Upper lobe of left lung (tissue), 6 donors: ENCODE data around the gene CHI3L1. TPM values are rescaled to one million over a fixed set of nuclear protein-coding genes. Genes with fewer than 3 reads are reported as not detected.

Experiments
- ATAC-seq, 2 donors: fragments of 200-7000 bp; cut with Tn5 transposase; one replicate each; pipeline ENCODE4 v1.9.1; 2022; ENCODE audit warnings: mild to moderate bottlenecking in 2 of 2, moderate library complexity in 2 of 2; ENCODE audit not compliant: low FRiP score in 2 of 2
- DNase-seq, 2 donors: peaks; one replicate each; pipeline ENCODE4 v3.0.0-alpha.2; 2019 to 2020
- H3K27ac ChIP-seq, 4 donors: fragments of 200-600 bp; sonication (generic); one replicate each; pipeline ENCODE4 v1.5.1; 2016 to 2019
- H3K27me3 ChIP-seq, 4 donors: fragments of 200-600 bp; sonication (generic); one replicate each; pipeline ENCODE4 v1.5.1; 2017 to 2019
- H3K36me3 ChIP-seq, 4 donors: fragments of 200-600 bp; sonication (generic); one replicate each; pipeline ENCODE4 v1.5.1; 2016 to 2019
- H3K4me1 ChIP-seq, 4 donors: fragments of 200-600 bp; sonication (generic); one replicate each; pipeline ENCODE4 v1.5.1; 2018 to 2019
- H3K4me3 ChIP-seq, 4 donors: fragments of 200-600 bp; sonication (generic); one replicate each; pipeline ENCODE4 v1.5.1; 2017 to 2019; ENCODE audit warnings: mild to moderate bottlenecking in 2 of 4, moderate library complexity in 1 of 4
- H3K9me3 ChIP-seq, 4 donors: fragments of 200-600 bp; sonication (generic); one replicate each; pipeline ENCODE4 v1.5.1; 2018 to 2019
- EP300 ChIP-seq, 4 donors: sonication (generic); formaldehyde crosslinking; IDR thresholded peaks; one replicate each; pipeline ENCODE4 v1.5.1; 2017; ENCODE audit warnings: antibody characterized with exemption in 4 of 4, control low read depth in 2 of 4
- POLR2A ChIP-seq, 4 donors: fragments of 450-650 bp; IDR thresholded peaks; one replicate each; pipeline ENCODE4 v1.5.1; 2016 to 2017; ENCODE audit warnings: antibody characterized with exemption in 4 of 4, mild to moderate bottlenecking in 2 of 4
- POLR2AphosphoS5 ChIP-seq, 2 donors: sonication (generic); formaldehyde crosslinking; IDR thresholded peaks; one replicate each; pipeline ENCODE4 v1.5.1; 2017; ENCODE audit warnings: antibody characterized with exemption in 2 of 2
- WGBS, 2 donors: methylation state at CpG; one replicate each; pipeline ENCODE4 v1.1.5; 2017 to 2018; 5-methylcytosine and 5-hydroxymethylcytosine counted together
- total RNA-seq, 6 donors: library from RNA; depleted of rRNA in 4 of 6; stranded (reverse); fragments of >200 nt in 4 of 6; gene quantifications; one replicate each; pipeline versions ENCODE4 v1.1.0 to v1.2.1, GENCODE V29; 2016 to 2021
- TF ChIP-seq, protein P1 (sequence below), 6 experiments: fragments of 450-650 bp in 4 of 6; fragments of 200-600 bp in 2 of 6; sonication (generic) in 2 of 6; IDR thresholded peaks; one replicate each; pipeline ENCODE4 v1.5.1; 2016 to 2019; ENCODE audit warnings: antibody characterized with exemption in 6 of 6
- donor health status: DM: no; HTN: no; CAD: no; lungs with moderate emphysema.
- donor health status: DM: no; HTN: yes; CAD: no; lungs with severe emphysema.

CHI3L1 gene
- total RNA-seq, 6 donors from 2014 or later: 12.3 to 68.4 (median 52.4) TPM

DNA sequence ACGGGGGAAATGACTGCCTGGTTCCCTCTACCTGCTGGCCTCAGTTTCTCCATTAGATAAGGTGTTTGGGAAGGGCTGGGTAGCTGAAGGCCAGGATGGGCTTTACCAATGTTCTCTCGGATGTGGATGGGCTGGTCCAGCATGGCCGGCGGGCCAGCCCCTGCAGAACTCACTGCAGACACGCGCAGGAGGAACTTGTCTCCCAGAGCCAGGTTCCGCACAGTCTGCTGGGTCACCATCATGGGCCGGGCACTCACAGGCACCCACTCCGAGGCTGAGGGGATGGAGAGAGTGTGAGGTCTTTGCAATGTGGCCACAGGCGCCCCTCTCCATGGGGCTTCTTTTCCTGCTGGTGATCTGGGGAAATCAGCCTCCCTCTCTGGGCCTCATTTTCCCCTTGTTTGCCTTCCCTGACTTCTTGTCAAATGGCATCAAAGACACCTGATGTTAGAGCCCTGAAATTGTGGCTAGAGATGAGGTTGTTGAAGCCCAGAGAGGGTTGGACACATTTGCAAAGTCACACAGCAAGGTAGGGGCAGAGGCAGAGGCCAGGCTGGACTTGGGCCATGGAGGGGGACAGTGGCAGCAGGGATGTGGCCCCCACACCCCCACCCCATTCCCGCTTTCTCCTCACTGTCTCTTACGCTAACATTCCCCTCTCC is 12.0 kb downstream of the CHI3L1 start:
- Histone ChIP-seq H3K27ac (no peak overlapping the region), H3K4me1 (peaks cover 3 to 19% (median 16%) of the 10 kb centered on the region in 4 donors), H3K9me3 (no peaks in the 10 kb centered on the region), H3K27me3 (no peaks in the 10 kb centered on the region), H3K36me3 (no peaks in the 10 kb centered on the region), H3K4me3 (no peak overlapping the region)
- no peak for ATAC-seq
- 90 to 94% methylated on average over 2 to 12 of the region's 12 CpGs for WGBS, 2 donors
- TF ChIP-seq, protein P1, sequence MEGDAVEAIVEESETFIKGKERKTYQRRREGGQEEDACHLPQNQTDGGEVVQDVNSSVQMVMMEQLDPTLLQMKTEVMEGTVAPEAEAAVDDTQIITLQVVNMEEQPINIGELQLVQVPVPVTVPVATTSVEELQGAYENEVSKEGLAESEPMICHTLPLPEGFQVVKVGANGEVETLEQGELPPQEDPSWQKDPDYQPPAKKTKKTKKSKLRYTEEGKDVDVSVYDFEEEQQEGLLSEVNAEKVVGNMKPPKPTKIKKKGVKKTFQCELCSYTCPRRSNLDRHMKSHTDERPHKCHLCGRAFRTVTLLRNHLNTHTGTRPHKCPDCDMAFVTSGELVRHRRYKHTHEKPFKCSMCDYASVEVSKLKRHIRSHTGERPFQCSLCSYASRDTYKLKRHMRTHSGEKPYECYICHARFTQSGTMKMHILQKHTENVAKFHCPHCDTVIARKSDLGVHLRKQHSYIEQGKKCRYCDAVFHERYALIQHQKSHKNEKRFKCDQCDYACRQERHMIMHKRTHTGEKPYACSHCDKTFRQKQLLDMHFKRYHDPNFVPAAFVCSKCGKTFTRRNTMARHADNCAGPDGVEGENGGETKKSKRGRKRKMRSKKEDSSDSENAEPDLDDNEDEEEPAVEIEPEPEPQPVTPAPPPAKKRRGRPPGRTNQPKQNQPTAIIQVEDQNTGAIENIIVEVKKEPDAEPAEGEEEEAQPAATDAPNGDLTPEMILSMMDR (IDR thresholded peaks at IDR 0.05): no peak
- TF ChIP-seq POLR2A (IDR thresholded peaks at IDR 0.05): no peak
- no peak for TF ChIP-seq EP300 (IDR thresholded peaks at IDR 0.05)
- no peak for TF ChIP-seq POLR2AphosphoS5 (IDR thresholded peaks at IDR 0.05)
- DNase-seq: peak in 1 of 2 donors; percentile 66

DNA sequence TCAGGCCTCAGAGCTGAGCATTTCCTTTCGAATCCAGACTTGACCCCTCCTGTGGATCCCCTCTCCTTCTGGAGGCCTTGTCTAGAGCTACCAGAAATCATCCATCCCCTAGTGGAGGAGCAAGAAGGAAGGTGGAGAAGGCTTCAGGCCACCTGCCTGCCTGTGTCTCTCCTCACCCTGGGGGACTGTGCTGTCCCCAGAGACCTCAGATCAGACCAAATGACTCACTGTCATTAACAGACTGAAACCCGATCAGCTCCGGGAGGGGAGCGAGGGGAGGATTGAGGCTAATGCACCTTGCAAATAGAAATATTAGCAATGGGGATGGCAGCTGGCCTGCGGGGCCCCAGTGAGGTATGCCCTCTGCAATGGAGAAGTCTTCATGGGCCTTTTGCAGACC is 12.9 kb downstream of the CHI3L1 start:
- TF ChIP-seq POLR2A (IDR thresholded peaks at IDR 0.05) (no peak), EP300 (IDR thresholded peaks at IDR 0.05) (no peak), POLR2AphosphoS5 (IDR thresholded peaks at IDR 0.05) (no peak)
- TF ChIP-seq, protein P1 (IDR thresholded peaks at IDR 0.05): no peak
- no peaks in the 10 kb centered on the region for H3K27me3 ChIP-seq
- no peak overlapping the region for H3K27ac ChIP-seq
- WGBS, 2 donors: 90 to 100% methylated on average over 5 of the region's 5 CpGs
- no peak for ATAC-seq
- no peaks in the 10 kb centered on the region for H3K36me3 ChIP-seq
- H3K9me3 ChIP-seq: no peaks in the 10 kb centered on the region
- peaks cover 3 to 19% (median 16%) of the 10 kb centered on the region in 4 donors for H3K4me1 ChIP-seq
- DNase-seq: no peak
- no peak overlapping the region for H3K4me3 ChIP-seq

DNA sequence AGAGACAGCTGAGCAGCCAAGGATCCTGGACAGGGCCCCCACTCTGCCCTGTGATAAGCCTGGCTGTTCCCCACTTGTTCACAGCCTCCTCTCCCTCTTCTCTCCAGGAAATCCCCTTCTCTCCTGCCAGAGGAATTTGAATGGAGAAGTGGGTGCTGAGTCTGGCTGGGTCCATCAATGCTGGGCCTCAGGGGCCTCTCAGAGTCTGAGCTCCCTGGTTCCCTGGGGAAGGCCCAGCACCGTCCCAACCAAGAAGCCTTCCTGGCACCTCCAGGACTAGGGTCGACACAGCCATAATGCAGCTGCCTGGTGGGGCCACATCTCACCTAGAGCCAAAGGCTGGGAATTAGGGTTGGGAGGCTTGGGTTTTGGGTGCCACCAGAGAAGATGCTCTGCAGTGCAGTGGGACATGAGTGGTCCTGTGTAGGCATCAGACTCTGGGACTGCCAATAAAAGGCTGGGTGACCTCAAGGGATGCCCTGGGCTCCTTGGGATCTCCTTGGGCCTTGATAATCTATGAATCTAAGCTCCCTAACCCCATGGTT is 13.4 kb downstream of the CHI3L1 start:
- TF ChIP-seq POLR2A (IDR thresholded peaks at IDR 0.05) (no peak), POLR2AphosphoS5 (IDR thresholded peaks at IDR 0.05) (no peak), EP300 (IDR thresholded peaks at IDR 0.05) (no peak)
- TF ChIP-seq, protein P1 (IDR thresholded peaks at IDR 0.05): no peak
- H3K27ac ChIP-seq: no peak overlapping the region
- no peaks in the 10 kb centered on the region for H3K27me3 ChIP-seq
- WGBS, 2 donors: 66% methylated on average over 2 of the region's 2 CpGs; no CpG with 5 or more reads in 1 of the 2 donors
- ATAC-seq (no peak), DNase-seq (no peak)
- no peaks in the 10 kb centered on the region for H3K36me3 ChIP-seq
- H3K9me3 ChIP-seq: no peaks in the 10 kb centered on the region
- H3K4me1 ChIP-seq: peaks cover 3 to 19% (median 16%) of the 10 kb centered on the region in 4 donors
- no peak overlapping the region for H3K4me3 ChIP-seq

GRCh38 chr1:203172184-203173010 is 14.1 kb downstream of the CHI3L1 start:
- DNase-seq: peak in 1 of 2 donors; percentile 66

More at GRCh38 chr1:203172184-203173010, 14.1 kb downstream of the CHI3L1 start:
- ATAC-seq: peak; percentile 53 to 62
- 48 to 54% methylated on average over 7 to 8 of the region's 8 CpGs for WGBS, 2 donors
- H3K4me1 ChIP-seq: peaks cover 3 to 16% (median 12%) of the 10 kb centered on the region in 4 donors
- no peak overlapping the region for H3K4me3 ChIP-seq
- H3K27me3 ChIP-seq: no peaks in the 10 kb centered on the region
- H3K27ac ChIP-seq: no peak overlapping the region
- H3K36me3 ChIP-seq: no peaks in the 10 kb centered on the region
- H3K9me3 ChIP-seq: no peaks in the 10 kb centered on the region
- no peak for TF ChIP-seq POLR2AphosphoS5 (IDR thresholded peaks at IDR 0.05)
- TF ChIP-seq, protein P1 (IDR thresholded peaks at IDR 0.05): peak; percentile 60 to 87 (median 72)
